AG04449 (cell line): Measurements from ENCODE around the gene GRAMD2B.
"Not testable (repeated sequence)": the region's sequence is repeated elsewhere in the genome, so short reads cannot be mapped to it uniquely, and the experiment has no call there.

ENCODE experiments used
- CTCF ChIA-PET: fragments of 350-600 bp; formaldehyde crosslinking; extraction: SDS; loops from one replicate; lab custom pipeline; 2021; ENCODE audit warnings: antibody characterized with exemption; lab: Yijun Ruan, JAX
- POLR2A ChIA-PET: fragments of 400-600, 350-600 bp; formaldehyde crosslinking; extraction: SDS; loops from one replicate; lab custom pipeline; 2020; ENCODE audit warnings: antibody characterized with exemption, inconsistent platforms; lab: Yijun Ruan, JAX
- DNase-seq: peaks from one replicate; pipeline ENCODE4 v3.0.0-alpha.2; 2010; ENCODE audit warnings: low read depth, low spot score
- H3K4me3 ChIP-seq: 2 replicates; pipeline ENCODE4 v1.5.1; 2011; ENCODE audit warnings: low read depth, mild to moderate bottlenecking, control low read depth, low read length
- CTCF ChIP-seq: IDR thresholded peaks from one replicate; pipeline ENCODE4 v1.5.1; 2011; ENCODE audit warnings: mild to moderate bottlenecking, moderate library complexity, low read length, control low read depth, inconsistent platforms; ENCODE audit not compliant: insufficient read depth; ENCODE audit errors: missing control alignments

GRAMD2B gene

GRCh38 chr5:126516852-126517251, 93.6 kb downstream of the GRAMD2B start:
- H3K4me3 ChIP-seq, result no peak overlapping the region
- CTCF ChIA-PET, result interaction anchor here (0.5 to 6.2 kb wide), 7 partner anchors 13 to 179 kb away, joined by 3 to 34 read pairs (median 3); no protein-coding TSS in a partner anchor
- POLR2A ChIA-PET, result no interaction called here
- no peak for TF ChIP-seq CTCF
- no peak for DNase-seq

- CTCF ChIA-PET, result interaction anchor here (0.7 to 6.2 kb wide), 9 partner anchors 12 to 282 kb away, joined by 3 to 34 read pairs (median 4); partner anchors contain the start of gene ALDH7A1
- H3K4me3 ChIP-seq, DNase-seq, POLR2A ChIA-PET: not testable (repeated sequence)
Measured at GRCh38 chr5:126519223-126519622, 96.0 kb downstream of the GRAMD2B start.

- TF ChIP-seq CTCF, result no peak
- ChIA-PET POLR2A (no interaction called here), CTCF (interaction anchor here (0.6 to 6.2 kb wide), 10 partner anchors 11 to 282 kb away, joined by 3 to 34 read pairs (median 4); partner anchors contain the start of gene ALDH7A1)
- H3K4me3 ChIP-seq, result peak overlapping the region; percentile 27; the same call in 1 of the 2 replicates
- no peak for DNase-seq
Measured at GRCh38 chr5:126519637-126520592, 96.7 kb downstream of the GRAMD2B start.

GRCh38 chr5:126520593-126520953, 97.4 kb downstream of the GRAMD2B start:
- no peak overlapping the region for H3K4me3 ChIP-seq
- CTCF ChIA-PET, result interaction anchor here (0.6 to 1.9 kb wide), 4 partner anchors 15 to 181 kb away, joined by 3 to 5 read pairs (median 3); no protein-coding TSS in a partner anchor
- no peak for TF ChIP-seq CTCF
- no peak for DNase-seq
- POLR2A ChIA-PET, result no interaction called here

GRCh38 chr5:126521130-126521529, 97.9 kb downstream of the GRAMD2B start:
- POLR2A ChIA-PET, result no interaction called here
- TF ChIP-seq CTCF, result no peak
- no peak overlapping the region for H3K4me3 ChIP-seq
- no peak for DNase-seq
- CTCF ChIA-PET, result interaction anchor here (0.9 to 1.9 kb wide), 7 partner anchors 11 to 168 kb away, joined by 3 to 5 read pairs (median 4); no protein-coding TSS in a partner anchor

GRCh38 chr5:126523818-126524510, 100.8 kb downstream of the GRAMD2B start:
- CTCF ChIA-PET, result no interaction called here
- TF ChIP-seq CTCF, result no peak

More at GRCh38 chr5:126523818-126524510, 100.8 kb downstream of the GRAMD2B start:
- POLR2A ChIA-PET, result no interaction called here
- no peak overlapping the region for H3K4me3 ChIP-seq
- no peak for DNase-seq
